ENCODE data around the gene C1QL4.

C1QL4 gene

DNA sequence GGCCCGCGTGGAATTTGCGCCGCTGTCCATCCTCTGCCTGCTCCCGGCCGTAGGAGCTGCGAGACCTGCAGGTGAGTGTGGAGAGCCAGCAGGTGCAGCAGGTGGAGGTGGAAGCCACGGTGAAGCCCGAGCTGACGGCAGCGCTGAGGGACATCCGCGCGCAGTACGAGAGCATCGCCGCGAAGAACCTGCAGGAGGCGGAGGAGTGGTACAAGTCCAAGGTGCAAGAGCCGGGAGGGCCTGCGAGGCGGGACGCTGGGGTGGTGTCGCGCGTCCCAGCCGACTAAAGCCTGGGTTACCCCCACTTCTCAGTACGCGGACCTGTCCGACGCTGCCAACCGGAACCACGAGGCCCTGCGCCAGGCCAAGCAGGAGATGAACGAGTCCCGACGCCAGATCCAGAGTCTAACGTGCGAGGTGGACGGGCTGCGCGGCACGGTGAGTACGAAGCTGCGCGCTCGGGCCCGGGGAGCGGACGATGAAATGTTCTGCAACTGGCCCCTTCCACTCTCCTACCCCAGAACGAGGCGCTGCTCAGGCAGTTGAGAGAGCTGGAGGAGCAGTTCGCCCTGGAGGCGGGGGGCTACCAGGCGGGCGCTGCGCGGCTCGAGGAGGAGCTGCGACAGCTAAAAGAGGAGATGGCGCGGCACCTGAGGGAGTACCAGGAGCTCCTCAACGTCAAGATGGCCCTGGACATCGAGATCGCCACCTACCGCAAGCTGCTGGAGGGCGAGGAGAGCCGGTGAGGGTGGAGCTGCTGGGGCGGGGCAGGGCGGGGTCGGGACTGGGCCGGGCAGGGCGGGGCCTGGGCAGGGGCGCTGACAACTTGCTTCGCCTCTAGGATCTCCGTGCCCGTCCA is 39.9 kb downstream of the C1QL4 start:
- H3K79me2 ChIP-seq (ENCODE audit: control insufficient read depth, insufficient read depth, low read length, unreplicated experiment): no peaks in the 10 kb centered on the region
- H3K4me1 ChIP-seq (ENCODE audit: control insufficient read depth, insufficient read depth, low read length, unreplicated experiment): peaks cover 5% of the 10 kb centered on the region
- peaks cover 42% of the 10 kb centered on the region for H3K27me3 ChIP-seq (ENCODE audit: insufficient read depth, low read length)
- peak overlapping the region; percentile 59 for H3K4me3 ChIP-seq (ENCODE audit: low read depth, low read length)
- H3K27ac ChIP-seq (ENCODE audit: low read depth, low read length): no peak overlapping the region
- peak overlapping the region; percentile 58 for H2AFZ ChIP-seq (ENCODE audit: low read length, unreplicated experiment)
- no peaks in the 10 kb centered on the region for H3K36me3 ChIP-seq (ENCODE audit: insufficient read depth, low read length)

DNA sequence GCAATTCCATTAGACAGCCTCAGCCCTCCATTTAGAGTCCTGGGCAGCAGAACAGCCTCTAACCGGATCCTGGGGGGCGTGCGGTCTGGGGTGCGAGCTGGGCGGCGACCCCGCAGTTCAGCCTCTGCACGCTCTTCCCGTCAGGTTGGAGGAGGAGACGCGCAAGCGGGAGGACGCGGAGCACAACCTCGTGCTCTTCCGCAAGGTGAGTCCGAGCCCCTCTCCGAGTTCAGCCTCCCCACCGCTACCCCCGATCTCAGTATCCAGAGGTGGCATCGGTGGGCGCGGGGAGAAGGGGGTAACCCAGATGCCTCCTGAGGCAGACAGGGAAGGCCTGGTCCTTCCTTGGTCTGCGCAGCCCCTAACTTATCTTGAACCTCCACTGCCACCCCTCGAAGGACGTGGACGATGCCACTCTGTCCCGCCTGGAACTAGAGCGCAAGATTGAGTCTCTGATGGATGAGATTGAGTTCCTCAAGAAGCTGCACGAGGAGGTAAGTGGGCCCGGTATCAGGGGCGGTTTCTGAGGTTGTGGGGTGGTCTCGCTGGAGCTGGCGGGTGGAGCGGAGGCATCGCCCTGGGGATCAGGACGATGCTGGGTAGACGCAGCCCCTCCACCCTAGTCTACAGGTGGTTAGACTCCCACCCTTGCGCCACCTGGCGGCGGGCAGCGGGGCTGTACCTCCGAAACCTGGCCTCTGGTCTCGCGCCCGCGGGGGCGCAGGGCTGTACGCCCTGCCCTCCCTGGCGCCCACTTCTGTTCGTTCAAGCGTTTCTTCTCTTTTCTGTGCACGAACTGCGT is 40.8 kb downstream of the C1QL4 start:
- Histone ChIP-seq H3K4me3 (ENCODE audit: low read depth, low read length) (0 out of 2 replicates have a peak overlapping the region, but pooled peaks have one; percentile 59), H3K79me2 (ENCODE audit: control insufficient read depth, insufficient read depth, low read length, unreplicated experiment) (no peaks in the 10 kb centered on the region), H3K4me1 (ENCODE audit: control insufficient read depth, insufficient read depth, low read length, unreplicated experiment) (peaks cover 5% of the 10 kb centered on the region), H3K27ac (ENCODE audit: low read depth, low read length) (no peak overlapping the region), H3K36me3 (ENCODE audit: insufficient read depth, low read length) (no peaks in the 10 kb centered on the region), H2AFZ (ENCODE audit: low read length, unreplicated experiment) (no peak overlapping the region), H3K27me3 (ENCODE audit: insufficient read depth, low read length) (peaks cover 42% of the 10 kb centered on the region)

DNA sequence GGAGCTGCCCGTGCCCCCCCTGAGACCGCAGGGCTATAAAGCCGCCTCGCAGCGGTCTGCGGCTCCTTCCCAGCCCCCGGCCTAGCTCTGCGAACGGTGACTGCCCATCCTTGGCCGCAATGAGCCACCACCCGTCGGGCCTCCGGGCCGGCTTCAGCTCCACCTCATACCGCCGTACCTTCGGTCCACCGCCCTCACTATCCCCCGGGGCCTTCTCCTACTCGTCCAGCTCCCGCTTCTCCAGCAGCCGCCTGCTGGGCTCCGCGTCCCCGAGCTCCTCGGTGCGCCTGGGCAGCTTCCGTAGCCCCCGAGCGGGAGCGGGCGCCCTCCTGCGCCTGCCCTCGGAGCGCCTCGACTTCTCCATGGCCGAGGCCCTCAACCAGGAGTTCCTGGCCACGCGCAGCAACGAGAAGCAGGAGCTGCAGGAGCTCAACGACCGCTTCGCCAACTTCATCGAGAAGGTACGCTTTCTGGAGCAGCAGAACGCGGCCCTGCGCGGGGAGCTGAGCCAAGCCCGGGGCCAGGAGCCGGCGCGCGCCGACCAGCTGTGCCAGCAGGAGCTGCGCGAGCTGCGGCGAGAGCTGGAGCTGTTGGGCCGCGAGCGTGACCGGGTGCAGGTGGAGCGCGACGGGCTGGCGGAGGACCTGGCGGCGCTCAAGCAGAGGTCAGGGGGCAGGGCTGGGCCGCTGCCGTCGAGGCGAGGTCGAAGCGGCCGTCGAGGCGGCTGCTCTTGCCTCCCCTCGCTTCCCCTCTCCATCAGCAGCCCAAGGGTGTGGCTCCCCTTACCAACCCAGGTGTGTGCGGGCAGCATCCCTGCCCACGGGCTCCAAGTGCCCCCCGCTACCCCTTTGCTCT is 41.7 kb downstream of the C1QL4 start, which contains the start of gene PRPH:
Gene PRPH (plus strand): TSS at position 66 of the 855 bp plus-strand sequence. CDS start 54 bp downstream, at position 120.
- no peaks in the 10 kb centered on the region for H3K79me2 ChIP-seq (ENCODE audit: control insufficient read depth, insufficient read depth, low read length, unreplicated experiment)
- no peak within 1 kb of the TSS for H2AFZ ChIP-seq (ENCODE audit: low read length, unreplicated experiment)
- peaks cover 42% of the 10 kb centered on the region for H3K27me3 ChIP-seq (ENCODE audit: insufficient read depth, low read length)
- no peaks in the 10 kb centered on the region for H3K36me3 ChIP-seq (ENCODE audit: insufficient read depth, low read length)
- peaks cover 5% of the 10 kb centered on the region for H3K4me1 ChIP-seq (ENCODE audit: control insufficient read depth, insufficient read depth, low read length, unreplicated experiment)
- H3K4me3 ChIP-seq (ENCODE audit: low read depth, low read length): no peak within 1 kb of the TSS
- no peak within 1 kb of the TSS for H3K27ac ChIP-seq (ENCODE audit: low read depth, low read length)

DNA sequence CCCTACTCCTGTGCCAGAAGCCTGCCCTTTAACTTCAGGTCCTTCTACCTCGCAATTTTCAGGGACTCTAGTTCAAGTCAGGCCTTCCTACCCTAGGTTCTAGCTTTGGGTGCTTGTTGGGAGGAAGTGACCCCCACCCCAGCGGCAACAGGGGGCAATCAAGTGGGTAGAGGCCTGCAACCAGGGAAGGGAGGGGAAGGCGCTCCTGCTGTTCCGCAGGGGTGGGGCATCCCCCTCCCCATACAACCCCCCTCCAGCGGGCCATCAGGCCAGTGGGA is 42.2 kb downstream of the C1QL4 start:
- peaks cover 42% of the 10 kb centered on the region for H3K27me3 ChIP-seq (ENCODE audit: insufficient read depth, low read length)
- no peaks in the 10 kb centered on the region for H3K79me2 ChIP-seq (ENCODE audit: control insufficient read depth, insufficient read depth, low read length, unreplicated experiment)
- no peak overlapping the region for H3K4me3 ChIP-seq (ENCODE audit: low read depth, low read length)
- H3K36me3 ChIP-seq (ENCODE audit: insufficient read depth, low read length): no peaks in the 10 kb centered on the region
- H3K27ac ChIP-seq (ENCODE audit: low read depth, low read length): no peak overlapping the region
- H2AFZ ChIP-seq (ENCODE audit: low read length, unreplicated experiment): no peak overlapping the region
- H3K4me1 ChIP-seq (ENCODE audit: control insufficient read depth, insufficient read depth, low read length, unreplicated experiment): peaks cover 5% of the 10 kb centered on the region

DNA sequence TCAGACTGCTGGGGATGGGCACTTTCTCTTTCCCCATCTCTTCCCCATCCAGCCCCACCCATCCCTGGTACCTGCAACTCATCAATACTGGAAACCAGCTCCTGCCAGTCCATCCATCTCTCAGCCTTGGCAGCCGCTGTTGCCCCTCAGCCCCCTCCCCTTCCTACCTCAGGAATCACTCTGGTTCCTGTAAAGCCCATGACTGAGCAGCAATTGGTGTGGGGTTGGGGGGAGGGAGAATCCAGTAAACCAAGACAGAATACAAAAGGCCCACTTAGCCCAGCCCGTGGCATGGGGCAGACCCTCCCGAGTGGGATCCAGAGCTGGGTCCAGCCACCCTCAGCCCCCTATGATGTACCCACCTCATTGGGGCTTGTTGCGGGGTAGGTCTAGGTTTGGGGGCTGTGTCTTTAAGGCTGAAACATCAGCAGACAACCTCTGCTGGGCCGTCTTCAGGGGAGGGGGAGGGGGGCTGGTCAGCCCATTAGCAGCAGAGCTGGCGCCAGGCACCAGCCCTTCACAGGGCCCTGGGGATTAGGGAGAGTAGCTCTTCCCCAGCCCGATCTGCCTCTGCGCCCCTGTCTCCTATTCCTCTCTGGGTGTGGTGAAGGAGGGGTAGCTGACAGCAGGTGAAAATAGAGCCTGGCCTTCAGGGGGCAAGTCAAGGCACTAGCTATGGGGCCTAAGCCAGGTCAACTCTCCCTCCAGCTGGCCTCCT is 42.7 kb downstream of the C1QL4 start:
- no peak overlapping the region for H3K27ac ChIP-seq (ENCODE audit: low read depth, low read length)
- peaks cover 42% of the 10 kb centered on the region for H3K27me3 ChIP-seq (ENCODE audit: insufficient read depth, low read length)
- no peaks in the 10 kb centered on the region for H3K79me2 ChIP-seq (ENCODE audit: control insufficient read depth, insufficient read depth, low read length, unreplicated experiment)
- no peak overlapping the region for H3K4me3 ChIP-seq (ENCODE audit: low read depth, low read length)
- no peaks in the 10 kb centered on the region for H3K36me3 ChIP-seq (ENCODE audit: insufficient read depth, low read length)
- peaks cover 5% of the 10 kb centered on the region for H3K4me1 ChIP-seq (ENCODE audit: control insufficient read depth, insufficient read depth, low read length, unreplicated experiment)
- H2AFZ ChIP-seq (ENCODE audit: low read length, unreplicated experiment): no peak overlapping the region

DNA sequence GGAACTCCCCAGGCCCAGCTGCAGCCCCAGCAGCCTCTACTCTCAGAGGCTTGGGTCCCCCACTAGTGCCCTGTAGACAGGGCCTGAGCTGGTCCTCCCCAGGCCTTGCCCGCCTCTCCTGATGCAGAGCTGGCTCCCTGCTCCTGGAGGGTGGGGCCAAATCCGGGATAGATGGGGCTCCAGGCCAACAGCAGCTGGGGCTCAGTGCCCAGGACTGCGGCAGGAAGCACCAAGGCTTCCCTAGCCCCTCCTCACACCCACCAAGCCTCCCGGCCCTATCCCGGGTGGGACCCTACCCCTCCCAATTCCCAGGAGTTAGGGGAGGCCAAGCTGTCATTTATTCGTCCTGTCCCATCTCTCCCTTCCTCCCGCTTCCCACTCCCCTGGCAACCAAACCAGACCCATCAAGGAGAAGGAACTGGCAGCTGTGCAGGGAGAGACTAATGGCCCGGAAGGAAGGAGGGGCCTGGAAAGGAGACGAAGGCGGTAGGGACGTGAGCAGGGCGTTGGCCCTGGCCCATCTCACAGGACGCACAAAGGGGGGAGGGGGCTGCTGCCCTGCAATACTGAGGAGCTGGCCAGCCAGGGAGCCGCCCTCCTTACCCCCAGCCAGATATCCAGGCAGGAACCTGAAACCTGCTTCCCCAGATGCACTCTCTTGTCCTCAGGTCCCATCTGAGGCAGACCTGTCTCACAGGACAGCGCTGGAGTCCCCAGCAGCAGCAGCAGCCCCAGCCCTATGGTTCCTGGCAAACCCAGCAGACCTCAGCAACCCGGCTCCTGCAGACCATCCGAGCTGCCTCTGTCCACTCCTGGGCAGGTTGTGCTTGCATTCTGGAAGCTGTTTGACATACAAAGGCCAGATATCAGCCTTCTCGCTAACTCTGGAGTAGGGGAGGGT is 43.7 kb downstream of the C1QL4 start:
- no peak overlapping the region for H3K27ac ChIP-seq (ENCODE audit: low read depth, low read length)
- H3K27me3 ChIP-seq (ENCODE audit: insufficient read depth, low read length): peaks cover 36% of the 10 kb centered on the region
- H2AFZ ChIP-seq (ENCODE audit: low read length, unreplicated experiment): no peak overlapping the region
- no peaks in the 10 kb centered on the region for H3K36me3 ChIP-seq (ENCODE audit: insufficient read depth, low read length)
- H3K4me3 ChIP-seq (ENCODE audit: low read depth, low read length): no peak overlapping the region
- H3K79me2 ChIP-seq (ENCODE audit: control insufficient read depth, insufficient read depth, low read length, unreplicated experiment): no peaks in the 10 kb centered on the region
- peaks cover 5% of the 10 kb centered on the region for H3K4me1 ChIP-seq (ENCODE audit: control insufficient read depth, insufficient read depth, low read length, unreplicated experiment)

DNA sequence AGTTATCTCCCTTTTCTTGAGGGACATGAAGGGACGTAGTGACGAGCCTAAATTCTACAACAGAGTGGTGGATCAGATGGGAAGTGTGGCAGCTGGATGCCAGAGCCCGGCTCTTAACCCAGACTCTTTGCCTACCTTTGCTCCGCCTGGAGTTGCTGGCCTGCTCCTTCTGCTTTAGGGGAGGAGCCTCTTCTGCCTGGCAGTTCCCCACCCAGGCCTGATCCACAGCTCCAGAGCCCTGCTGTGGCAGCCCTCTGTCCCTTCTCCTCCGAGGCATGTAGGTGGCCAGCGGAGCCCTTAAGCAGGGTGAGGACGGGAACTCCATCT is 44.3 kb downstream of the C1QL4 start:
- no peaks in the 10 kb centered on the region for H3K79me2 ChIP-seq (ENCODE audit: control insufficient read depth, insufficient read depth, low read length, unreplicated experiment)
- H3K4me1 ChIP-seq (ENCODE audit: control insufficient read depth, insufficient read depth, low read length, unreplicated experiment): peaks cover 5% of the 10 kb centered on the region
- H3K4me3 ChIP-seq (ENCODE audit: low read depth, low read length): no peak overlapping the region
- no peak overlapping the region for H2AFZ ChIP-seq (ENCODE audit: low read length, unreplicated experiment)
- no peak overlapping the region for H3K27ac ChIP-seq (ENCODE audit: low read depth, low read length)
- no peaks in the 10 kb centered on the region for H3K36me3 ChIP-seq (ENCODE audit: insufficient read depth, low read length)
- H3K27me3 ChIP-seq (ENCODE audit: insufficient read depth, low read length): peaks cover 30% of the 10 kb centered on the region

DNA sequence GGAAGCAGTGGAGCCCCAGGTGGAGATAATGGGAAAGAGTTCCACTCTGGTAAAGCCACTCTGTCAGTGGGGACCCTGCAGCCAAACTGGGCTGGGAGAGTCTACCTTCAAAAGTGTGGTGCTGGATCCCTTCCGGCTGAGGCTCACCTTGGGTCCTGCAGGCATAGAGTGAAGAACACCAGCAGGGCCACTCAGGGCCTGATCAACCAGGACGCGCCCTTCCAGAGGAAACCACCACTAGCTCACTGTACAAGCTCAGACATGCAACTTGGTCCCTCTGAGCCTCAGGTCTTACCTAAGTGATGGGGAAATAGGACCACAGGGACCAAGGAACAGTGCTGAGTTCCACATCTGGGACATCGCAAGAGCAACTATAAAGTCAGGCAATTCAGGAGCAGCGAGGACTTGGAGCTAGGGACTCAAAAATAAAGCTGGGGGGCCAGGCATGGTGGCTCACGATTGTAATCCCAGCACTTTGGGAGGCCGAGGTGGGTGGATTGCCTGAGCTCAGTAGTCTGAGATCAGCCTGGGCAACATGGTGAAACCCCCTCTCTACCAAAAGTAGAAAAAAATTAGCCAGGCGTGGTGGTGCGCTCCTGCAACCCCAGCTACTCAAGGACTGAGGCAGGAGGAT is 47.9 kb downstream of the C1QL4 start:
- Histone ChIP-seq H3K36me3 (ENCODE audit: insufficient read depth, low read length) (no peaks in the 10 kb centered on the region), H3K4me3 (ENCODE audit: low read depth, low read length) (no peak overlapping the region), H3K27ac (ENCODE audit: low read depth, low read length) (no peak overlapping the region), H3K27me3 (ENCODE audit: insufficient read depth, low read length) (no peaks in the 10 kb centered on the region), H3K4me1 (ENCODE audit: control insufficient read depth, insufficient read depth, low read length, unreplicated experiment) (peaks cover 5% of the 10 kb centered on the region), H3K79me2 (ENCODE audit: control insufficient read depth, insufficient read depth, low read length, unreplicated experiment) (no peaks in the 10 kb centered on the region), H2AFZ (ENCODE audit: low read length, unreplicated experiment) (no peak overlapping the region)

DNA sequence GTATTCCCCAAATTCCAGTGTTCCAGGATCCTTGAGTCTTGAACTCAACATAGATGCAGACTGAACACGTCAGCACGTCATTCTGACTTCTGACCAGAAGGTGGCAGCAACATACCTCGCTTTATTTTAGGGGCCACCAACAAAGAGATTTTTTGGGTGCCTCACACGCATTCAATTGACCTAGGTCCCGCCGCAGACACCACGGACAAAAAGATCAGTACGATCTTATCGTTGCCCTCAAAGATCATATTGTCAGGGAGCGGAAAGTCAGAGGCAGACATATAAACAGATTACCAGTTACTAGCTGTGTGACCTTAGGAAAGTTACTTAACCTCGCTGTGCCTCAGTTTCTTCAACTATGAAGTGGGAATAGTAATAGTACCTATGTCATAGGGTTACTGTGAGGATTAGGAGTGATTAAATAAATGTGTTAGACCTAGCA is 48.6 kb downstream of the C1QL4 start:
- H3K27ac ChIP-seq (ENCODE audit: low read depth, low read length): no peak overlapping the region
- no peak overlapping the region for H3K4me3 ChIP-seq (ENCODE audit: low read depth, low read length)
- no peak overlapping the region for H2AFZ ChIP-seq (ENCODE audit: low read length, unreplicated experiment)
- no peaks in the 10 kb centered on the region for H3K27me3 ChIP-seq (ENCODE audit: insufficient read depth, low read length)
- peaks cover 4% of the 10 kb centered on the region for H3K4me1 ChIP-seq (ENCODE audit: control insufficient read depth, insufficient read depth, low read length, unreplicated experiment)
- no peaks in the 10 kb centered on the region for H3K79me2 ChIP-seq (ENCODE audit: control insufficient read depth, insufficient read depth, low read length, unreplicated experiment)
- H3K36me3 ChIP-seq (ENCODE audit: insufficient read depth, low read length): no peaks in the 10 kb centered on the region
